Sigmoid colon (tissue), 4 donors: ENCODE measurements around the gene GAA.

Experiments
- CTCF ChIP-seq, 4 experiments: fragments of 450-650 bp in 3 of 4; fragments of 200-600 bp in 1 of 4; IDR thresholded peaks; one replicate each; pipeline ENCODE4 v1.5.1; 2016 to 2019; ENCODE audit warnings: antibody characterized with exemption in 4 of 4, mild to moderate bottlenecking in 3 of 4, moderate library complexity in 2 of 4
- EP300 ChIP-seq, 4 donors: sonication (generic); formaldehyde crosslinking; IDR thresholded peaks; one replicate each; pipeline ENCODE4 v1.6.1; 2017; ENCODE audit warnings: antibody characterized with exemption in 4 of 4
- POLR2A ChIP-seq, 2 donors: fragments of 450-650 bp; IDR thresholded peaks; one replicate each; pipeline ENCODE4 v1.6.1; 2016; ENCODE audit warnings: antibody characterized with exemption in 2 of 2, mild to moderate bottlenecking in 2 of 2, moderate library complexity in 2 of 2
- POLR2AphosphoS5 ChIP-seq, 4 donors: sonication (generic); formaldehyde crosslinking; IDR thresholded peaks; one replicate each; pipeline ENCODE4 v1.6.1; 2017; ENCODE audit warnings: antibody characterized with exemption in 4 of 4

- TF ChIP-seq CTCF (IDR thresholded peaks at IDR 0.05): no peak
- TF ChIP-seq POLR2A (IDR thresholded peaks at IDR 0.05): no peak
- no peak for TF ChIP-seq POLR2AphosphoS5 (IDR thresholded peaks at IDR 0.05)
- TF ChIP-seq EP300 (IDR thresholded peaks at IDR 0.05): no peak
Measured at GRCh38 chr17:80158846-80159245, 57.5 kb downstream of the GAA start.
